ENCODE measurements around the gene CWH43. TPM values are rescaled to one million over a fixed set of nuclear protein-coding genes. Genes with fewer than 3 reads are reported as not detected.

The CWH43 gene
- total and polyA plus RNA-seq, 9 of the 15 experiments (the other 6 are each of a cell fraction or from before 2014, with no cell fraction given): not detected

DNA sequence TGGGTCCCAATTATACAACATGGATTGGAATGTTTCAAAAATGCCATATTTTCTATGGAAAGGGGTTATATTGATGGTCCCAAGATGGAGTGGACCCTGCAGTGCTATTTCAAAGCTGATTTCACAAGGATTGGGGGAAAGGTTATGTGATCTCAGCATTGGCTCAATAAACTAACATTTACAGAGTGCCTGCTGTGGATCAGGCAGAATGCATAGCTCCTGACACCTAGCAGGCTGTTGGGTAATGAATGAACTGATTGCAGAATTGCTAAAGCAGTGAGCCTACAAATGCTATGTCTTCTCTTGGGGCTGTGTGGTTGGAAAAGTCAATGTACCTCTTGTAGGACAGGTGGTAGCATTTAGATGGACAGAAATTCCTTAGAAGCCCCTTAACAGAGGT, 16.9 kb downstream of the CWH43 start (continued):
- TF ChIP-seq RCOR1 (IDR thresholded peaks at IDR 0.05; ENCODE audit: borderline replicate concordance in 1 of 2, low read depth in 2 of 2, low read length in 2 of 2): no peak
- no peak for TF ChIP-seq ZNF133 (CRISPR knock-in tag; IDR thresholded peaks at IDR 0.05)
- TF ChIP-seq SMAD4 (CRISPR knock-in tag; conservative IDR thresholded peaks at IDR 0.05): no peak
- TF ChIP-seq, protein P1, sequence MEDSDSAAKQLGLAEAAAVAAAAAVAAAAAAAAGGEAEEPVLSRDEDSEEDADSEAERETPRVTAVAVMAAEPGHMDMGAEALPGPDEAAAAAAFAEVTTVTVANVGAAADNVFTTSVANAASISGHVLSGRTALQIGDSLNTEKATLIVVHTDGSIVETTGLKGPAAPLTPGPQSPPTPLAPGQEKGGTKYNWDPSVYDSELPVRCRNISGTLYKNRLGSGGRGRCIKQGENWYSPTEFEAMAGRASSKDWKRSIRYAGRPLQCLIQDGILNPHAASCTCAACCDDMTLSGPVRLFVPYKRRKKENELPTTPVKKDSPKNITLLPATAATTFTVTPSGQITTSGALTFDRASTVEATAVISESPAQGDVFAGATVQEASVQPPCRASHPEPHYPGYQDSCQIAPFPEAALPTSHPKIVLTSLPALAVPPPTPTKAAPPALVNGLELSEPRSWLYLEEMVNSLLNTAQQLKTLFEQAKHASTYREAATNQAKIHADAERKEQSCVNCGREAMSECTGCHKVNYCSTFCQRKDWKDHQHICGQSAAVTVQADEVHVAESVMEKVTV (CRISPR knock-in tag; IDR thresholded peaks at IDR 0.05): no peak
- TF ChIP-seq ARID1B (IDR thresholded peaks at IDR 0.05): no peak
- TF ChIP-seq, protein P2, sequence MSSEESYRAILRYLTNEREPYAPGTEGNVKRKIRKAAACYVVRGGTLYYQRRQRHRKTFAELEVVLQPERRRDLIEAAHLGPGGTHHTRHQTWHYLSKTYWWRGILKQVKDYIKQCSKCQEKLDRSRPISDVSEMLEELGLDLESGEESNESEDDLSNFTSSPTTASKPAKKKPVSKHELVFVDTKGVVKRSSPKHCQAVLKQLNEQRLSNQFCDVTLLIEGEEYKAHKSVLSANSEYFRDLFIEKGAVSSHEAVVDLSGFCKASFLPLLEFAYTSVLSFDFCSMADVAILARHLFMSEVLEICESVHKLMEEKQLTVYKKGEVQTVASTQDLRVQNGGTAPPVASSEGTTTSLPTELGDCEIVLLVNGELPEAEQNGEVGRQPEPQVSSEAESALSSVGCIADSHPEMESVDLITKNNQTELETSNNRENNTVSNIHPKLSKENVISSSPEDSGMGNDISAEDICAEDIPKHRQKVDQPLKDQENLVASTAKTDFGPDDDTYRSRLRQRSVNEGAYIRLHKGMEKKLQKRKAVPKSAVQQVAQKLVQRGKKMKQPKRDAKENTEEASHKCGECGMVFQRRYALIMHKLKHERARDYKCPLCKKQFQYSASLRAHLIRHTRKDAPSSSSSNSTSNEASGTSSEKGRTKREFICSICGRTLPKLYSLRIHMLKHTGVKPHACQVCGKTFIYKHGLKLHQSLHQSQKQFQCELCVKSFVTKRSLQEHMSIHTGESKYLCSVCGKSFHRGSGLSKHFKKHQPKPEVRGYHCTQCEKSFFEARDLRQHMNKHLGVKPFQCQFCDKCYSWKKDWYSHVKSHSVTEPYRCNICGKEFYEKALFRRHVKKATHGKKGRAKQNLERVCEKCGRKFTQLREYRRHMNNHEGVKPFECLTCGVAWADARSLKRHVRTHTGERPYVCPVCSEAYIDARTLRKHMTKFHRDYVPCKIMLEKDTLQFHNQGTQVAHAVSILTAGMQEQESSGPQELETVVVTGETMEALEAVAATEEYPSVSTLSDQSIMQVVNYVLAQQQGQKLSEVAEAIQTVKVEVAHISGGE (CRISPR knock-in tag; IDR thresholded peaks at IDR 0.05): no peak
- TF ChIP-seq HNRNPLL (IDR thresholded peaks at IDR 0.05; ENCODE audit: low read depth, low read length, poor library complexity, severe bottlenecking): no peak
- TF ChIP-seq HEY1 (CRISPR knock-in tag; IDR thresholded peaks at IDR 0.05; ENCODE audit: borderline replicate concordance): no peak
- TF ChIP-seq, protein P3, sequence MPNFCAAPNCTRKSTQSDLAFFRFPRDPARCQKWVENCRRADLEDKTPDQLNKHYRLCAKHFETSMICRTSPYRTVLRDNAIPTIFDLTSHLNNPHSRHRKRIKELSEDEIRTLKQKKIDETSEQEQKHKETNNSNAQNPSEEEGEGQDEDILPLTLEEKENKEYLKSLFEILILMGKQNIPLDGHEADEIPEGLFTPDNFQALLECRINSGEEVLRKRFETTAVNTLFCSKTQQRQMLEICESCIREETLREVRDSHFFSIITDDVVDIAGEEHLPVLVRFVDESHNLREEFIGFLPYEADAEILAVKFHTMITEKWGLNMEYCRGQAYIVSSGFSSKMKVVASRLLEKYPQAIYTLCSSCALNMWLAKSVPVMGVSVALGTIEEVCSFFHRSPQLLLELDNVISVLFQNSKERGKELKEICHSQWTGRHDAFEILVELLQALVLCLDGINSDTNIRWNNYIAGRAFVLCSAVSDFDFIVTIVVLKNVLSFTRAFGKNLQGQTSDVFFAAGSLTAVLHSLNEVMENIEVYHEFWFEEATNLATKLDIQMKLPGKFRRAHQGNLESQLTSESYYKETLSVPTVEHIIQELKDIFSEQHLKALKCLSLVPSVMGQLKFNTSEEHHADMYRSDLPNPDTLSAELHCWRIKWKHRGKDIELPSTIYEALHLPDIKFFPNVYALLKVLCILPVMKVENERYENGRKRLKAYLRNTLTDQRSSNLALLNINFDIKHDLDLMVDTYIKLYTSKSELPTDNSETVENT (CRISPR knock-in tag; IDR thresholded peaks at IDR 0.05): no peak
